GM18951 (cell line): ENCODE results near the gene NEK6.
"Not testable (repeated sequence)": the region's sequence is repeated elsewhere in the genome, so short reads cannot be mapped to it uniquely, and the experiment has no call there.

ENCODE experiments used
- POLR2A ChIP-seq: IDR thresholded peaks from 4 replicates; pipeline ENCODE4 v1.6.1; 2011; ENCODE audit warnings: mild to moderate bottlenecking; ENCODE audit not compliant: insufficient read length, insufficient read depth; ENCODE audit errors: extremely low read depth
- in situ Hi-C: fragments of 300-500 bp; cut with MboI; formaldehyde crosslinking; loops from one replicate; pipeline ENCODE4 v1.12.0; 2022; ENCODE audit warnings: low sequenced_read_pairs, mixed read lengths, inconsistent platforms; ENCODE audit not compliant: unreplicated experiment

NEK6 gene

DNA sequence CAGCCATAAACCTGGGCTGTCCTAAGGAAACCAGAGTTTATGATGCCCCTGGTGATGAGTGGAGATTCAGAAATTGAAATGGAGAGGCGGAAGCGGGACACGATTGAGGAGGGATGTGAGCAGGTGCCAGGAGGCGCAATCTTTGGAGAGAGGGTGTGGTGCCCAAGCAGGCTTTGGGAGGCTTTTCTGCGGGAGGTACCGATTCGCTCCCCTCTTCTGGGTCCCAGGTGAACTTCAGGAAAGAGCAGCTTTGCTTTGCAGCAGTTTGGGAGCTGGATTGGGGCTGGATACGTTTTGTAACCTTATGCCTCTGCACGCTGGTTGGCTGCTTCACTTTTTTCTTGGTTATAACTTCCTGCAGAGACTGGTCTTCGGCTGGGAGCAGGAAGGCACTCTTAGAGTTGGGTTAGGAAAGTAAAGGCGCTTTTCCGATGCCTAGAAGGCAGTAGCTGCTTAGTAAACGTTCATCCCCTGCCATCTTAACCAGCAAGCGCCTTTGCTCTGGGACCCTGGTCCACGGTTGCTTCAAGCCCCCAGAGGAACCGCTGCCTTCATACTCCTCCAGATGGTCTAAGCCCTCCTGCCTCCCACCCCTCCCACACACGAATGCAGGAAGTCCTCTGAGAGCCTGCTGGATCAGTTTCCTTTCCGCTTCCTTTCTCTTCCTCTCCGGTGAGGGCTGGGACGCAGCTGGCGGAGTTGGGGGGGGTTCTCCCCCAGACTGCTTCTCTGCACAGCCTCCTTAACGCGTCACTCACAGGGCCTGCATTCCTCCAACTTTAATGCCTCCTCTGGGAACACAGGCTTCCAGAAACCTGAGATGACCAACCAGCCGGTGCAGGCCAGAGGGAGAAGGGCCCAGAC, 15.2 kb upstream of the NEK6 start:
- in situ Hi-C loops, result no loop called here
- TF ChIP-seq POLR2A, result no peak

DNA sequence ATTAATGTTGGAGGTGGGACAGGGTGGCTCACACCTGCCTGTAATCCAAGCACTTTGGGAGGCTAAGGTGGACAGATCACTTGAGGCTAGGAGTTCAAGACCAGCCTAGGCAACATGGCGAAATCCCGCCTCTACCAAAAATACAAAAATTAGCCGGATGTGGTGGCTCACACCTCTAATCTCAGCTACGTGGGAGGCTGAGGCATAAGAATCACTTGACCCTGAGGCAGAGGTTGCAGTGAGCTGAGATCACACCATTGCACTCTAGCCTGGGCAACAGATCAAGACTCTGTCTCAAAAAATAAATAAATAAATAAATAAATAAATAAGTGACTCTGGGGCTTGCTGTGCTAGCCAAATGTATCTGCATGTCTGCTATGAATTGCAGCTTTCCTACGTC, 10.4 kb upstream of the NEK6 start:
- in situ Hi-C loops, result not testable (repeated sequence)

GRCh38 chr9:124248066-124248465, 9.7 kb upstream of the NEK6 start:
- in situ Hi-C loops, result no loop called here
- TF ChIP-seq POLR2A, result no peak

- no peak for TF ChIP-seq POLR2A
Observed at GRCh38 chr9:124248960-124249359, 8.8 kb upstream of the NEK6 start.

DNA sequence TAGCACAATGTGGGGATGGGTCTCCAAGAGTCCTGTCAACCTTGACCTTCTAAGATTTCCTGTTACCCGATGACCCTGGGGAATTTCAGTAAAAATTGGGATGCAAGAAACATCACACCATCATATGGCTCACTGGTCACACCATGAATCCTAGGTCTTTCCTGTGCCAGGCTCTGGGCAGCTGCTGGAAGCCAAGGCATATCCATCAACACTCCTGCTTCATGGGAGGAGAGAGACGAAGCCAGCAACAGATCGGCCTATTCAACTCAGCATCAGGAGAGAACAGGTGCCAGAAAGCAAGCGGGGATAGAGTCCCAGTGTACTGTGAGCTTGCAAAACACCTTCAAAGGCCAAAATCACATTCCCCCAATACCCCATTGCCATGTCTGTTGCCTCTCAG, 6.5 kb upstream of the NEK6 start:
- in situ Hi-C loops, result no loop called here
- no peak for TF ChIP-seq POLR2A

More at GRCh38 chr9:124248960-124249359, 8.8 kb upstream of the NEK6 start:
- in situ Hi-C loops, result no loop called here

DNA sequence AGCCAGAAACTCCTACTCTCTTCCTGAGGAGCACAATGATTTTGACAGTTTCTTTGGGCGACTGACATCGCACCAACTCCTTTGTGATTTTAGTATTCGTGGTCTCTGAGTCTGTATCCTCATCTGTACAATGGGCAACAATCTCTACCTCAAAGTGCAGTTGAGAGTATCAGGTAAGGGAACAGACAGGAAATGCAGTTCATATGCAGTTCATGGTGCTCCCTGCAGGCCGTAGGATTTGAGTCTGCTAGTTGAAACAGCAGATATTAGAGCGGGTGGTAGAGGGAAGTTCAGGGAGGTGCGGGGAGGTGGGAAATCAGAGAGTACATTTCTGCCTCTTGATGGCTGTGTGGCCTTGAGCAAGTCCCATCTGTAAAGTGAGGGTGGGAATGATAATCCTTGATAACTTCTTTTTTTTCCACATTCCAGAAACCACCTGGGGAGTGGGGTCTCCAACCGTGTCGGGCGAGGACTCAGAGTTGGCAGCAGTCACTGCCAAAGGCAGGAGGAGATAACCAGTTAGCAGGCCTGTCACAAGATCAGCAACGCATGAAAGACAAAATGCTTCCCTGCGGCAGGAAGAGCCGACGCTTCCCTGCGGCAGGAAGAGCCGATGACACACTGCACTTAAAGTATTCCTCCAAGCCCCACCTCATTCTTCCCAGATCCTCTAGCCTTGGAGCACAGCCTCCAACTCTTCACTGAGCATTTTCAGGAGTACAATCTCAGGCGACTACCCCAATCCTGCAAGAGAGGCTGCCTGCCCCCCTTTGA, 6.0 kb upstream of the NEK6 start:
- TF ChIP-seq POLR2A, result no peak
- in situ Hi-C loops, result no loop called here

DNA sequence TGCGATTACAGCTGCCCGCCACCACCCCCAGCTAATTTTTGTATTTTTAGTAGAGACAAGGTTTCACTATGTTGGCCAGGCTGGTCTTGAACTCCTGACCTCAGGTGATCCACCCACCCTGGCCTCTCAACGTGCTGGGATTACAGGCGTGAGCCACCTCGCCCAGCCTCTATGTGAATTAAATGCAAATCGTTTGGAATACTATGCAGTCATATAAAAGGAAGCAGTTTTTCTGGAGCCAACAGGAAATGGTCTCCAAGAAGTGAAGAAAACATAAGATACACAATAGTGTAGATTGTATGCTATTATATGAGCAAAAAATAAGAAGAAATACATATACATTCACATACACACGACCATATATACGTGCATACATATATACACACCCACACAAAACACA, 4.9 kb upstream of the NEK6 start:
- in situ Hi-C loops, result not testable (repeated sequence)

GRCh38 chr9:124254261-124254682, 3.5 kb upstream of the NEK6 start:
- in situ Hi-C loops, result no loop called here
- TF ChIP-seq POLR2A, result no peak

DNA sequence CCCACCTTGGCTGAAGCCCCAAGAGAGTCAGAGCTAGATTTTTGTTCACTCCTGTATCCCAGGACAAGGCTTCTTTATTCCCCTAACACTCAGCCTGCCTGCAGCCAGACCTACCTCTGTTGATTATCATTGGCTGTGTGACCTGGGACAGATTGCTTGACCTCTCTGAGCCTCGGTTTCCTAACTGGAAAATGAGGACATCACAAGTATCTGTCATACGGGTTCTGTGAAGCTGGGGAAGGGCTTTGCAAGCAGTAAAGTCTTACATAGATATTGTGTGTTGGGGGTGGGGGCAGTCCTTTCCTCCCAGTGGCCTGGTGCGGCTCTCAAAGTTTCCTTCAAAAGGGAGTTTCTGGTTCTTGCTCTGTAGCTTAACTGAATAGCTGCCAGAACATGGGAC, 2.5 kb upstream of the NEK6 start:
- in situ Hi-C loops, result no loop called here
- TF ChIP-seq POLR2A, result no peak

DNA sequence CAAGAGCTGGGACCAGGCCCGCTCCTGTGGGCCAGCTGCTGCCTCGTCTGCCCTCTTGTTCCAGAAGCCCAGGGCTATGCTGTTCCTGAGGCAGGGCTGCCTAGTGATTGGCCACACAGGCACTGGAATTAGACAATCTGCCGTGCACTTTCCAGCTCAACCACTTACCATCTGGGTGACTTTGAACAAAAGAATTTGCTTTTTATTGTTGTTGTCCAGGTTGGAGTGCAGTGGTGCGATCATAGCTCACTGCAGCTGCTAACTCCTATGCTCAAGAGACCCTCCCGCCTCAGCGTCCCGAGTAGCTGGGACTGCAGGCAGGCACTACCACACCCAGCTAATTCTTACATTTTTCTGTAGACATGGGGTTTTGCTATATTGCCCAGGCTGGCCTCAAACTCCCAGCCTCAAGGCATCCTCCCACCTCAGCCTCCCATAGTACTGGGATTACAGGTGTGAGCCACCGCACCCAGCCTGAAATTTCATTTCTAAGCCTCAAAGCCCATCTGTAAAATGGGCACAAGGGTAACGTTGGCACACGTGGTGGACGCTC, 1.2 kb upstream of the NEK6 start:
- TF ChIP-seq POLR2A, result no peak
- in situ Hi-C loops, result no loop called here

DNA sequence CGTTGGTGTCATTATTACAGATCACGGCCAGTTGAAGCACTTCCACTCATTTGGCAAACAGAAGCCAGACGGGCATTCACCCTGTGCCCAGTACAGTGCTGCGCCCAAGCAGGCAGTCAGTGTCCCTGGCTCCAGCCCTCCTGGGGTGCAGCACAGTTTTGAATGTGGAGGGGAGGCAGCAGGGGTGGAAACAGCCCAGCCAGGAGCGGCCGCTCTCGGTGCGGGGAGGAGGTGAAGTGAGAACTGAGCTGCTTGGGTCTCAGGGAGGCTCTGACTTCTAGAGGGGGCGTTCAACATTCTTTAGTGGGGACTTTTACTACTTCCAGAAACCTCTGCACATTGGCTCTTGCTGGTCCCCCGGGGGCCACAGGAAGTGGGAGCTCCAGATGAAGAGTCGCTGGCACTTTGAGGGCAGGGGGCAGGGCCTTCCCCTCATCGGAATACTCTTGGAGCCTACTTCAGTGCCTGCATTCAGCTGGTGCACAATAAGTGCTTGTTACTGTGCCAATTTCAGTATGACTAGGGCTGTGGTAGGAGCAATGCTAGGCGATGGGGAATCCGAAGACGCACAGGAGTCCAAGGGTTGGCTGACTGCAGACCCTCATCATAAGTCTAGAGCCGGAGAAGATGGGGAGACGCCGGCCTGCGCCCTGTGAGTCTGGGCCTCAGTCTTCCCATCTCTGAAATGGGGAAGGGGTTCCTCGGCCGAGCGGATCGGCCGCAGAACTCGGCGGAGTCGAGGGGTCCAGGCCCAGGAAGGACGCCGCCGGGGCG, 492 bp upstream of the NEK6 start:
- no peak for TF ChIP-seq POLR2A
- in situ Hi-C loops, result no loop called here

DNA sequence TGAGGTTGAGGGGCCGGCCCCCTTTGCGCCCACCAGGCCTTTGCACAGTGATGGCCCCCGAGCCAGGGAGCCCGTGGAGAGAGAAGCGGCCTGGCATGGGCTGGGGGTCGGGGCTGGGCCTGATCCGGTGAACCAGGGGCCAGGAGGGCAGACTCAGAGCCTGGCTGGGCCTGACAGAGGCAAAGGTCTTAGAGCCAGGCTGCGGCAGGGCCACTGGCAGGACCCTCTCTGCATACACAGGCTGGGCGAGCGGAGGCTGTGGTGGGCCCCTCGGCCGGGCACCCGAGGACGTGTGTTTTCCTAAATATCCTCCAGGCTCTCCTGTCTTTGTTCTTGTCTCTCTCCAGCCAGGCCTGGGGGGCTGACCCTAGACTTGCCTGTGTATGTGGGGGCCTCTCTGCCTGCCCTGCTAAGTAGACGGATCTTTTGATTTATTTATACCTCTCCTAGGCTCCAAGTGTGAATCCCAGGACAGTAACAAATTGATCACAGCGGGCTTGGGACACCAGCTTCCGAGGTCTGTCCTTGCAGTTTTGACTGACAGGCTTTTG, 933 bp downstream of the NEK6 start:
- no peak for TF ChIP-seq POLR2A
- in situ Hi-C loops, result no loop called here
